GM13977 (cell line): ENCODE results near the gene RIBC2.
"Not testable (repeated sequence)": the region's sequence is repeated elsewhere in the genome, so short reads cannot be mapped to it uniquely, and the experiment has no call there.

Experiments used
- DNase-seq: peaks from one replicate; pipeline ENCODE4 v3.0.0; 2012; ENCODE audit warnings: low spot score
- CTCF ChIP-seq: IDR thresholded peaks from 2 replicates; pipeline ENCODE4 v1.5.1; 2012; ENCODE audit warnings: mild to moderate bottlenecking, control low read depth; ENCODE audit not compliant: insufficient read depth; ENCODE audit errors: extremely low read depth, missing control alignments
- in situ Hi-C: fragments of 300-500 bp; cut with MboI; formaldehyde crosslinking; loops from one replicate; pipeline ENCODE4 v1.12.0; 2022; ENCODE audit warnings: low sequenced_read_pairs, low pct_unique_long_range_greater_than_20kb, mixed read lengths, inconsistent platforms; ENCODE audit not compliant: unreplicated experiment

The RIBC2 gene

GRCh38 chr22:45448431-45448830 lies 34.9 kb downstream of the RIBC2 start:
- TF ChIP-seq CTCF, result no peak
- DNase-seq, result no peak
- in situ Hi-C loops, result no loop called here

GRCh38 chr22:45449442-45449841 lies 35.9 kb downstream of the RIBC2 start:
- in situ Hi-C loops, DNase-seq: not testable (repeated sequence)

GRCh38 chr22:45450101-45450785 lies 36.8 kb downstream of the RIBC2 start:
- no peak for DNase-seq
- in situ Hi-C loops, result no loop called here
- no peak for TF ChIP-seq CTCF

GRCh38 chr22:45450921-45451651 lies 37.6 kb downstream of the RIBC2 start:
- no peak for TF ChIP-seq CTCF
- in situ Hi-C loops, result no loop called here
- DNase-seq, result no peak

- no peak for TF ChIP-seq CTCF
- in situ Hi-C loops, result no loop called here
- no peak for DNase-seq
Measured at GRCh38 chr22:45451972-45452371, 38.5 kb downstream of the RIBC2 start.

GRCh38 chr22:45452565-45453379 lies 39.3 kb downstream of the RIBC2 start:
- in situ Hi-C loops, result no loop called here
- TF ChIP-seq CTCF, result no peak
- DNase-seq, result no peak
